ENCODE measurements around the gene MKNK1. TPM values are rescaled to one million over a fixed set of nuclear protein-coding genes. Genes with fewer than 3 reads are reported as not detected.

MKNK1 gene
- total RNA-seq, 1 donor from 2014 or later: 58.4 TPM

- Mint-ChIP-seq H3K27me3 (ENCODE audit: unreplicated experiment) (no peaks in the 10 kb centered on the region), H3K27ac (ENCODE audit: unreplicated experiment) (peak overlapping the region; percentile 86), H3K9me3 (ENCODE audit: unreplicated experiment) (peaks cover 4% of the 10 kb centered on the region), H3K36me3 (ENCODE audit: unreplicated experiment) (peaks cover 6% of the 10 kb centered on the region), H3K4me3 (ENCODE audit: unreplicated experiment) (peak overlapping the region; percentile 17), H3K4me1 (ENCODE audit: low read depth, unreplicated experiment) (peaks cover 35% of the 10 kb centered on the region)
- TF ChIP-seq CTCF (IDR thresholded peaks at IDR 0.05; ENCODE audit: partially characterized antibody, unreplicated experiment): no peak
- DNase-seq: no peak
Measured at GRCh38 chr1:46582972-46583371, 21.1 kb downstream of the MKNK1 start.

- DNase-seq: no peak
- peaks cover 2% of the 10 kb centered on the region for H3K27me3 Mint-ChIP-seq (ENCODE audit: unreplicated experiment)
- peaks cover 4% of the 10 kb centered on the region for H3K9me3 Mint-ChIP-seq (ENCODE audit: unreplicated experiment)
- peaks cover 41% of the 10 kb centered on the region for H3K4me1 Mint-ChIP-seq (ENCODE audit: low read depth, unreplicated experiment)
- peak overlapping the region; percentile 86 for H3K27ac Mint-ChIP-seq (ENCODE audit: unreplicated experiment)
- peaks cover 6% of the 10 kb centered on the region for H3K36me3 Mint-ChIP-seq (ENCODE audit: unreplicated experiment)
- H3K4me3 Mint-ChIP-seq (ENCODE audit: unreplicated experiment): no peak overlapping the region
- TF ChIP-seq CTCF (IDR thresholded peaks at IDR 0.05; ENCODE audit: partially characterized antibody, unreplicated experiment): no peak
Measured at GRCh38 chr1:46581681-46582455, 22.2 kb downstream of the MKNK1 start.

GRCh38 chr1:46580140-46580903, 23.7 kb downstream of the MKNK1 start:
- H3K27me3 Mint-ChIP-seq (ENCODE audit: unreplicated experiment): peaks cover 2% of the 10 kb centered on the region
- H3K27ac Mint-ChIP-seq (ENCODE audit: unreplicated experiment): no peak overlapping the region
- peaks cover 4% of the 10 kb centered on the region for H3K9me3 Mint-ChIP-seq (ENCODE audit: unreplicated experiment)
- peaks cover 44% of the 10 kb centered on the region for H3K4me1 Mint-ChIP-seq (ENCODE audit: low read depth, unreplicated experiment)
- no peak for DNase-seq
- peaks cover 6% of the 10 kb centered on the region for H3K36me3 Mint-ChIP-seq (ENCODE audit: unreplicated experiment)
- no peak overlapping the region for H3K4me3 Mint-ChIP-seq (ENCODE audit: unreplicated experiment)
- TF ChIP-seq CTCF (IDR thresholded peaks at IDR 0.05; ENCODE audit: partially characterized antibody, unreplicated experiment): no peak

- TF ChIP-seq CTCF (IDR thresholded peaks at IDR 0.05; ENCODE audit: partially characterized antibody, unreplicated experiment): no peak
- Mint-ChIP-seq H3K4me3 (ENCODE audit: unreplicated experiment) (no peak overlapping the region), H3K27me3 (ENCODE audit: unreplicated experiment) (peaks cover 2% of the 10 kb centered on the region), H3K9me3 (ENCODE audit: unreplicated experiment) (peaks cover 4% of the 10 kb centered on the region), H3K4me1 (ENCODE audit: low read depth, unreplicated experiment) (peaks cover 24% of the 10 kb centered on the region), H3K36me3 (ENCODE audit: unreplicated experiment) (peaks cover 6% of the 10 kb centered on the region), H3K27ac (ENCODE audit: unreplicated experiment) (no peak overlapping the region)
- DNase-seq: no peak
Measured at GRCh38 chr1:46577671-46578070, 26.4 kb downstream of the MKNK1 start.

GRCh38 chr1:46576596-46576995, 27.5 kb downstream of the MKNK1 start:
- Mint-ChIP-seq H3K27ac (ENCODE audit: unreplicated experiment) (no peak overlapping the region), H3K36me3 (ENCODE audit: unreplicated experiment) (peaks cover 6% of the 10 kb centered on the region), H3K27me3 (ENCODE audit: unreplicated experiment) (peaks cover 2% of the 10 kb centered on the region), H3K4me3 (ENCODE audit: unreplicated experiment) (no peak overlapping the region), H3K9me3 (ENCODE audit: unreplicated experiment) (peaks cover 1% of the 10 kb centered on the region), H3K4me1 (ENCODE audit: low read depth, unreplicated experiment) (peaks cover 18% of the 10 kb centered on the region)
- DNase-seq: no peak
- no peak for TF ChIP-seq CTCF (IDR thresholded peaks at IDR 0.05; ENCODE audit: partially characterized antibody, unreplicated experiment)
